Bronchial epithelial cell (primary cell): ENCODE data around the gene ULK2. TPM values are rescaled to one million over a fixed set of nuclear protein-coding genes. Genes with fewer than 3 reads are reported as not detected.

Source experiments
- DNase-seq: peaks from one replicate; pipeline ENCODE4 v3.0.0-alpha.2; 2010; ENCODE audit warnings: low read depth
- FAIRE-seq: peaks from 2 replicates; lab custom pipeline; 2011; peaks lifted over from hg19 to GRCh38; lab: Jason Lieb, UNC
- H3K27me3 ChIP-seq: 2 replicates; pipeline ENCODE4 v1.5.1; 2011; ENCODE audit warnings: low read length; ENCODE audit not compliant: control insufficient read depth, insufficient read depth
- H3K36me3 ChIP-seq: 2 replicates; pipeline ENCODE4 v1.5.1; 2011; ENCODE audit warnings: low read length; ENCODE audit not compliant: control insufficient read depth, insufficient read depth
- H3K4me3 ChIP-seq: 2 replicates; pipeline ENCODE4 v1.5.1; 2011; ENCODE audit warnings: mild to moderate bottlenecking, low read depth, low read length, control low read depth
- CTCF ChIP-seq: IDR thresholded peaks from 2 replicates; pipeline ENCODE4 v1.5.1; 2011; ENCODE audit warnings: mild to moderate bottlenecking, moderate library complexity, low read length, control low read depth, inconsistent platforms; ENCODE audit not compliant: insufficient read depth, severe bottlenecking
- total RNA-seq: library from RNA; depleted of rRNA; stranded (reverse); fragments of >200 nt; gene quantifications from 2 replicates; pipeline ENCODE4 v1.2.1, GENCODE V29; 2014

ULK2 gene
- total RNA-seq, 1 donor from 2014 or later: 14.7 TPM

- Histone ChIP-seq H3K27me3 (no peaks in the 10 kb centered on the region), H3K36me3 (peaks cover 2% of the 10 kb centered on the region), H3K4me3 (no peak overlapping the region)
- DNase-seq: peak; percentile 85
- no peak for TF ChIP-seq CTCF
- no peak for FAIRE-seq
Observed at GRCh38 chr17:19799796-19800195, 67.9 kb downstream of the ULK2 start.

DNA sequence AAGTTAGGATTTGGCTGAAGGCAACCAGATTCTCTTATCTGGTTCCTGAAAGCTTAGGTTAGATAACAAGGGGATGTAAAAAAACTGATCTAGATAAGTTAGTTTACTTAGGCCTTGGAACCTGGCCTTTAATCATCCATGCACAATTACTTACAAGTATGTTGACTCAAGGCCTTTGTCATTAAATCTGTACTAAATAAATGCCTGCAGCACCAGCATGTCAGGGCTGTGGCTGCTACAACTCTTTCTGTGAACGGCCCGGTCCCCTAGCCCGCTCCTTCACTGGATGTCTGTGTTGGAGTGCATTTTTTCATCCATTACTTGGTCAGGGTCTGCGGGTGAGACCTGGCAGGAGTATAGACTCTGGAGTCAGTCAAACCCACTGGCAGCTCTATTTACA is 71.3 kb downstream of the ULK2 start:
- no peak for TF ChIP-seq CTCF
- FAIRE-seq (no peak), DNase-seq (no peak)
- peaks cover 2% of the 10 kb centered on the region for H3K36me3 ChIP-seq
- H3K27me3 ChIP-seq: no peaks in the 10 kb centered on the region
- no peak overlapping the region for H3K4me3 ChIP-seq

DNA sequence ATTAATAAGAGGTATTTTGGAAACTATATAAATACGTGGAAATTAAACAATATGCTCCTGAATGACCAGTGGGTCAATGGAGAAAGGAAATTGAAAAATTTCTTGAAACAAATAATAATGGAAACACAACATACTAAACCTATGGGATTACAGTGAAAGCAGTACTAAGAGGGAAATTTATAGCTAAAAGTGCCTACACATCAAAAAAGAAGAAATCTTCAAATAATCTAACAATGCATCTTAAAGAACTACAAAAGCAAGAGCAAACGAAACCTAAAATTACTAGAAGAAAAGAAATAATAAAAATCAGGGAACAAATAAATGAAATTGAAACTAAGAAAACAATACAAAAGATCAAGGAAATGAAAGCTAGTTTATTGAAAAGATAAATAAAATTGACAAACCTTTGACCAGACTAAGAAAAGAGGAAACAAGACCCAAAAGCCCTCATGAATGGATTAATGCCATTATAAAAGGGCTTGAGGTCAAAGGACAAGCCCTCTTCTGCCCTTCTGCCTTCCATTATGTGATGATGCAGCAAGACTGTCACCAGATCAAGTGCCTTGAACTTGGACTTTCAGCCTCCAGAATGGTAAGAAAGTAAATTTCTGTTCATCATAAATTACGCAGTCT is 75.7 kb downstream of the ULK2 start:
- FAIRE-seq: no peak
- TF ChIP-seq CTCF: no peak

GRCh38 chr17:19787733-19788357 is 79.9 kb downstream of the ULK2 start:
- TF ChIP-seq CTCF: no peak
- H3K4me3 ChIP-seq: no peak overlapping the region
- FAIRE-seq (no peak), DNase-seq (peak; percentile 14)
- H3K36me3 ChIP-seq: peaks cover 2% of the 10 kb centered on the region
- no peaks in the 10 kb centered on the region for H3K27me3 ChIP-seq

More for the DNA sequence above, 75.7 kb downstream of the ULK2 start:
- Histone ChIP-seq H3K4me3 (no peak overlapping the region), H3K27me3 (no peaks in the 10 kb centered on the region), H3K36me3 (no peaks in the 10 kb centered on the region)
- DNase-seq: no peak

GRCh38 chr17:19785854-19786253 is 81.9 kb downstream of the ULK2 start:
- Histone ChIP-seq H3K27me3 (no peaks in the 10 kb centered on the region), H3K36me3 (peaks cover 3% of the 10 kb centered on the region), H3K4me3 (no peak overlapping the region)
- no peak for DNase-seq
- FAIRE-seq: no peak
- no peak for TF ChIP-seq CTCF
